ENCODE results near the gene SARS1.

Gene SARS1

DNA sequence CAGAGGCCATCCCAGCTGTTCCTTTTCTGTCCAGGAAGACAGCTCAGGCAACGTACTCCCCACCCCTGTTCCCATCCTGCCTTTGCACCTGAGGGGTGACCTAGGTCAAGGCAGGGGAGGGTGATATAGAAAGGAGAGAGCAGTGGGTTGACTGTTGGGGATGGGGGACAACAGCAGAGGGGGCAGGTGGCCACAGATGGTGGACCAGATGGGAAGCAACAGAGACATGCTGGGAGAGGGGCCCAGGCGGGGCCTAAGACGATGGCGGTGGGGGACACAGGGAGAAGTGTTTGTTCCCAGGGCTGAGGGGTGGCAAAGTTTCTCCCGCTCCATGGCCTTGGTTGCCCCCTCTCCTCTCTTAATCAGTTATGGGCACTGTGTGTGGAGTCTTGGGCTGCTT lies 42.0 kb downstream of the SARS1 start:
- Mint-ChIP-seq H3K27me3 (ENCODE audit: low read depth, poor library complexity) (peaks cover 25% of the 10 kb centered on the region), H3K4me3 (peak overlapping the region; percentile 72), H3K36me3 (ENCODE audit: low read depth) (peaks cover 21% of the 10 kb centered on the region), H3K4me1 (peaks cover 75% of the 10 kb centered on the region), H3K27ac (no peak overlapping the region), H3K9me3 (peaks cover 19% of the 10 kb centered on the region)
- no peak for TF ChIP-seq CTCF (IDR thresholded peaks at IDR 0.05)
- DNase-seq = no peak

- Mint-ChIP-seq H3K27me3 (ENCODE audit: low read depth, poor library complexity) (peaks cover 21% of the 10 kb centered on the region), H3K9me3 (peaks cover 15% of the 10 kb centered on the region), H3K27ac (no peak overlapping the region), H3K4me3 (no peak overlapping the region), H3K36me3 (ENCODE audit: low read depth) (peaks cover 17% of the 10 kb centered on the region), H3K4me1 (peaks cover 76% of the 10 kb centered on the region)
- no peak for TF ChIP-seq CTCF (IDR thresholded peaks at IDR 0.05)
- DNase-seq = no peak
Measured at GRCh38 chr1:109256085-109256484, 42.4 kb downstream of the SARS1 start.

DNA sequence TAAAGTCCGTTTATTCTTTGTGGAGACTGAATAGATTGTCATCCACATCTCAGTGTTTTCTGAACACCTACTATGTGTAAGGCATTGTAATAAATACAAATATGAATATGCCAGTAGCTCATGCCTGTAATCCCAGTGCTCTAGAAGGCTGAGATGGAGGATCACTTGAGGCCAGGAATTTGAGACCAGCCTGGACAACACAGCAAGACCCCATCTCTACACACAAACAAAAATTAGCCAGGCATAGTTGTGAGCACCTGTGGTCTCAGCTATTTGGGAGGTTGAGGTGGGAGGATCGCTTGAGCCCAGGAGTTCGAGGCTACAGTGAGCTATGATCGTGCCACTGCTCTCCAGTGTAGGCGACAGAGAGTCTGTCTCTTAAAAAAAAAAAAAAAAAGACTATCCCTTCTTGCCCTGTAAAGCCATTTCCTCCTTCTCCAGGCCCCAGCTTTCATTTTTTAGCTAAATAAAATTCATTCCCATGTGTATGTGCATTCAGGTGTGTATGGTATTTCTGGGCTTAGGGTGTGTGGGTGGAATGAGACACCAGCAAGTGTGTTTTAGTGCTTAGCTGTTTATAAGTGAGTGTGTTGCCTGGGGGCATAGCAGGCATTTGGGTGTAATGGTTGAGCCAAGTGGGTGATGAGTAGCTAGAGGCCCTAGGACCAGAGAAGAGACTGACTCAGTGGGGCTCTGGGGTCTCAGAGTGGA lies 43.4 kb downstream of the SARS1 start:
- DNase-seq = no peak
- peaks cover 73% of the 10 kb centered on the region for H3K4me1 Mint-ChIP-seq
- peaks cover 5% of the 10 kb centered on the region for H3K9me3 Mint-ChIP-seq
- peaks cover 10% of the 10 kb centered on the region for H3K27me3 Mint-ChIP-seq (ENCODE audit: low read depth, poor library complexity)
- H3K27ac Mint-ChIP-seq = no peak overlapping the region
- H3K4me3 Mint-ChIP-seq = no peak overlapping the region
- TF ChIP-seq CTCF (IDR thresholded peaks at IDR 0.05) = no peak
- peaks cover 7% of the 10 kb centered on the region for H3K36me3 Mint-ChIP-seq (ENCODE audit: low read depth)

DNA sequence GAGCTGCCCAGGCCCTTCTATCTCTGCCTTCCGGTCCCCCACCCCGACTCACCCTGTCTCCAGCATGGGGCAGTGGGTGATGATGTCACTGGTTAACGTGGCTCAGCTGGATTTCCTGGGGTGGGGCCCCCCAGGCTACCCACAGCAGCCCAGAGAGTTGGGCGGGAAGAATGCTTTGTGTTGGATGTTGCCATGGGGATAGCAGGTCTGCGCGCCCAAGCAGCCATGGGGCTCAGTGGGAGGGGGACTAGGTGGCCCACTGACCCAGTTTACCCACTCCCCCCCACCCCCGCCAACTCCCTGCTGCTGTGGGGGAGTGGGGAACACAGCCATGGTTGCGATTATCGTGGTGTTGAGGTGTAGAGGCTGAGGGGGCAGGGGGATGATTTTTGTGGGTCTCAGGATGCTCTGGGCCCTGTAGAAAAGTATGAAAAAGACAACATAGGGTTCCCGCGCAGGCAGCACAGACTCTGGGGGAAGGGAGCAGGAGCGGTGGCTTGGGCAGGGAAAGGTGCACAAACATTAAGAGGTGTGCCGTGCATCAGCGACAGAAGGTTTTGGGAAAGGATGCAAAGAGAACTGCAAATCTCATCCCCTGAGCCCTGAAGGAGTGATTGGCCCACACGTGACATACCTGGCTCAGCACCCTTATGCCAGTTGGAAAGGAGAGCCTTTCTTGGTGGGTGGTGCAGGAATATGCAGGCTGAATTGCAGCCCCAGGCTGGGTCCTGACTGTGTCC lies 44.1 kb downstream of the SARS1 start:
- no peak for DNase-seq
- Mint-ChIP-seq H3K27ac (no peak overlapping the region), H3K4me3 (no peak overlapping the region), H3K27me3 (ENCODE audit: low read depth, poor library complexity) (peaks cover 5% of the 10 kb centered on the region), H3K36me3 (ENCODE audit: low read depth) (no peaks in the 10 kb centered on the region), H3K9me3 (no peaks in the 10 kb centered on the region), H3K4me1 (peaks cover 66% of the 10 kb centered on the region)
- no peak for TF ChIP-seq CTCF (IDR thresholded peaks at IDR 0.05)

DNA sequence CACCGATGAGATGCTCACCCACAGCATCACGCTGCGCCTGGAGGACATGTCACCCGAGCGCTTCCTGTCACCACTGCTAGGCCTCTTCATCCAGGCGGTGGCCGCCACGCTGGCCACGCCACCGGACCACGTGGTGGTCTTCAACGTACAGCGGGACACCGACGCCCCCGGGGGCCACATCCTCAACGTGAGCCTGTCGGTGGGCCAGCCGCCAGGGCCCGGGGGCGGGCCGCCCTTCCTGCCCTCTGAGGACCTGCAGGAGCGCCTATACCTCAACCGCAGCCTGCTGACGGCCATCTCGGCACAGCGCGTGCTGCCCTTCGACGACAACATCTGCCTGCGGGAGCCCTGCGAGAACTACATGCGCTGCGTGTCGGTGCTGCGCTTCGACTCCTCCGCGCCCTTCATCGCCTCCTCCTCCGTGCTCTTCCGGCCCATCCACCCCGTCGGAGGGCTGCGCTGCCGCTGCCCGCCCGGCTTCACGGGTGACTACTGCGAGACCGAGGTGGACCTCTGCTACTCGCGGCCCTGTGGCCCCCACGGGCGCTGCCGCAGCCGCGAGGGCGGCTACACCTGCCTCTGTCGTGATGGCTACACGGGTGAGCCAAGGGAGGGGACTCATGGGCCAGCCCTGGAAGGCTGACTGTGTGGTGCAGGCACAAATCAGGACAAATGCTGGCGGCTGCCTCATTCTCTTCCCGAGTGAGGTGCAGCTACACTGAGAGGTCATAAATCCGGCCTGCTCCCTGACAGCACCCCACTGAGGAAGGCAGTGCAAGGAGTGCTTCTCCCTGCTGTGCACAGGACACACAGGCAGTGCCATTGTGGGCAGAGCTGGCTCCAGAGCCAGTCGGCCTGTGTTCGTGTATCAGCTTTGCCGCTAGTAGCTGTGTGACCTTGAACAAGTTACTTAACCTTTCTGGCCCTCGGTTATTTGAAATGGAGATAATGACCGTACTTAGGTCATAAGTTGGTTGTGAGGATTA lies 45.1 kb downstream of the SARS1 start:
- peaks cover 8% of the 10 kb centered on the region for H3K27me3 Mint-ChIP-seq (ENCODE audit: low read depth, poor library complexity)
- no peak for TF ChIP-seq CTCF (IDR thresholded peaks at IDR 0.05)
- DNase-seq = no peak
- H3K27ac Mint-ChIP-seq = no peak overlapping the region
- H3K4me1 Mint-ChIP-seq = peaks cover 60% of the 10 kb centered on the region
- no peaks in the 10 kb centered on the region for H3K9me3 Mint-ChIP-seq
- H3K4me3 Mint-ChIP-seq = no peak overlapping the region
- no peaks in the 10 kb centered on the region for H3K36me3 Mint-ChIP-seq (ENCODE audit: low read depth)
